GM21360 (cell line): Measurements from ENCODE around the gene CTSK.
A peak's percentile ranks its signal among the peaks of the same experiment; 100 is the strongest.
"Not testable (repeated sequence)": the region's sequence is repeated elsewhere in the genome, so short reads cannot be mapped to it uniquely, and the experiment has no call there.

Experiments used
- ATAC-seq: cut with Tn5 transposase; IDR thresholded peaks from one replicate; pipeline ENCODE4 v1.9.1; 2021; ENCODE audit warnings: mild to moderate bottlenecking, moderate library complexity; ENCODE audit not compliant: unreplicated experiment

Gene CTSK

GRCh38 chr1:150807249-150808023 lies 624 bp downstream of the CTSK start:
- ATAC-seq = no peak

- ATAC-seq = no peak
Observed at GRCh38 chr1:150805899-150806298, 2.2 kb downstream of the CTSK start.

GRCh38 chr1:150804671-150805070 lies 3.4 kb downstream of the CTSK start:
- ATAC-seq = no peak

- no peak for ATAC-seq
Observed at GRCh38 chr1:150799089-150799488, 9.0 kb downstream of the CTSK start.

- no peak for ATAC-seq
Observed at GRCh38 chr1:150798525-150798924, 9.5 kb downstream of the CTSK start.

- ATAC-seq = no peak
Observed at GRCh38 chr1:150796374-150796773, 11.7 kb downstream of the CTSK start.

- not testable (repeated sequence) for ATAC-seq
Observed at GRCh38 chr1:150793778-150794177, 14.3 kb downstream of the CTSK start.

- no peak for ATAC-seq
Observed at GRCh38 chr1:150793221-150793620, 14.8 kb downstream of the CTSK start.

- ATAC-seq = no peak
Observed at GRCh38 chr1:150791585-150791984, 16.5 kb downstream of the CTSK start.

- ATAC-seq = no peak
Observed at GRCh38 chr1:150789396-150789795, 18.7 kb downstream of the CTSK start.

- ATAC-seq = no peak
Observed at GRCh38 chr1:150788946-150789345, 19.1 kb downstream of the CTSK start.

GRCh38 chr1:150787455-150787854 lies 20.6 kb downstream of the CTSK start:
- no peak for ATAC-seq

GRCh38 chr1:150780510-150780909 lies 27.6 kb downstream of the CTSK start:
- ATAC-seq = no peak

- ATAC-seq = no peak
Observed at GRCh38 chr1:150778409-150778808, 29.7 kb downstream of the CTSK start.

GRCh38 chr1:150777544-150777943 lies 30.5 kb downstream of the CTSK start:
- ATAC-seq = no peak

GRCh38 chr1:150775931-150776505 lies 32.0 kb downstream of the CTSK start:
- ATAC-seq = not testable (repeated sequence)

GRCh38 chr1:150775276-150775675 lies 32.8 kb downstream of the CTSK start:
- ATAC-seq = no peak

- ATAC-seq = no peak
Observed at GRCh38 chr1:150772326-150772725, 35.7 kb downstream of the CTSK start.

- not testable (repeated sequence) for ATAC-seq
Observed at GRCh38 chr1:150767704-150768103, 40.4 kb downstream of the CTSK start.

- peak; percentile 13 for ATAC-seq
Observed at GRCh38 chr1:150765977-150766301, 42.1 kb downstream of the CTSK start.

- peak; percentile 74 for ATAC-seq
Observed at GRCh38 chr1:150765296-150765976, 42.6 kb downstream of the CTSK start, which contains the start of gene CTSS. TSS of gene CTSS (minus strand) at chr1:150765778. CDS start at chr1:150764763, 1,015 bp downstream.

GRCh38 chr1:150764617-150765101 lies 43.4 kb downstream of the CTSK start:
- ATAC-seq = no peak
